OCI-LY7 (cell line): Measurements from ENCODE around the gene PLCB2.

ENCODE experiments used
- EZH2phosphoT487 ChIP-seq: fragments of 200-600 bp; sonication (generic); IDR thresholded peaks from 2 replicates; pipeline ENCODE4 v1.6.1; 2018; ENCODE audit warnings: low read depth, borderline replicate concordance, mild to moderate bottlenecking, mixed run types, antibody characterized with exemption, low read length, moderate library complexity, mixed read lengths
- TF ChIP-seq, protein P1 (sequence below): fragments of 200-600 bp; sonication (generic); conservative IDR thresholded peaks from 2 replicates; pipeline ENCODE4 v1.5.1; 2014; ENCODE audit warnings: mild to moderate bottlenecking, antibody characterized with exemption, low read length, moderate library complexity, mixed read lengths

GRCh38 chr15:40322531-40323238 lies 14.9 kb upstream of the PLCB2 start:
- TF ChIP-seq, protein P1, sequence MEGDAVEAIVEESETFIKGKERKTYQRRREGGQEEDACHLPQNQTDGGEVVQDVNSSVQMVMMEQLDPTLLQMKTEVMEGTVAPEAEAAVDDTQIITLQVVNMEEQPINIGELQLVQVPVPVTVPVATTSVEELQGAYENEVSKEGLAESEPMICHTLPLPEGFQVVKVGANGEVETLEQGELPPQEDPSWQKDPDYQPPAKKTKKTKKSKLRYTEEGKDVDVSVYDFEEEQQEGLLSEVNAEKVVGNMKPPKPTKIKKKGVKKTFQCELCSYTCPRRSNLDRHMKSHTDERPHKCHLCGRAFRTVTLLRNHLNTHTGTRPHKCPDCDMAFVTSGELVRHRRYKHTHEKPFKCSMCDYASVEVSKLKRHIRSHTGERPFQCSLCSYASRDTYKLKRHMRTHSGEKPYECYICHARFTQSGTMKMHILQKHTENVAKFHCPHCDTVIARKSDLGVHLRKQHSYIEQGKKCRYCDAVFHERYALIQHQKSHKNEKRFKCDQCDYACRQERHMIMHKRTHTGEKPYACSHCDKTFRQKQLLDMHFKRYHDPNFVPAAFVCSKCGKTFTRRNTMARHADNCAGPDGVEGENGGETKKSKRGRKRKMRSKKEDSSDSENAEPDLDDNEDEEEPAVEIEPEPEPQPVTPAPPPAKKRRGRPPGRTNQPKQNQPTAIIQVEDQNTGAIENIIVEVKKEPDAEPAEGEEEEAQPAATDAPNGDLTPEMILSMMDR: no peak
- no peak for TF ChIP-seq EZH2phosphoT487
